Measurements from ENCODE around the gene DOCK9.

DNA sequence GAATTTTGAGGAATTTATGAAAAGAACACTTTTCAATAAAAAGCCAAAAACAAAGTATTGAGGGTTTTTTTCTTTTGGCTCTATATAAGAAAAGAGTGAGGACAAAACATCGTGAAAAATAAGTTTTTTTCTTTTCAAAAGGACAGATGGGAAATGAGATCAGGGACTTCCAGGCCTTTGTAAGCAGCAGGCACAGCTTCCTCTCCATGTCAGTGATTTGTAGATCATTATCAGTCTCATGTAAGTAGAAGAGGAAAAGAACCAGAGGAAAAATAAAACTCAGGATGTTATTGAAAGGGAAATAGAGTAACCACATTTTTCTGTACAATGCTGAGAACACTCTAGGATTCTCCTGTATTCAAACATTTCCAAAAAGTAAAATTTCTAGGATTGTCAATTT, 29.9 kb downstream of the DOCK9 start:
- TF ChIP-seq, protein P1, sequence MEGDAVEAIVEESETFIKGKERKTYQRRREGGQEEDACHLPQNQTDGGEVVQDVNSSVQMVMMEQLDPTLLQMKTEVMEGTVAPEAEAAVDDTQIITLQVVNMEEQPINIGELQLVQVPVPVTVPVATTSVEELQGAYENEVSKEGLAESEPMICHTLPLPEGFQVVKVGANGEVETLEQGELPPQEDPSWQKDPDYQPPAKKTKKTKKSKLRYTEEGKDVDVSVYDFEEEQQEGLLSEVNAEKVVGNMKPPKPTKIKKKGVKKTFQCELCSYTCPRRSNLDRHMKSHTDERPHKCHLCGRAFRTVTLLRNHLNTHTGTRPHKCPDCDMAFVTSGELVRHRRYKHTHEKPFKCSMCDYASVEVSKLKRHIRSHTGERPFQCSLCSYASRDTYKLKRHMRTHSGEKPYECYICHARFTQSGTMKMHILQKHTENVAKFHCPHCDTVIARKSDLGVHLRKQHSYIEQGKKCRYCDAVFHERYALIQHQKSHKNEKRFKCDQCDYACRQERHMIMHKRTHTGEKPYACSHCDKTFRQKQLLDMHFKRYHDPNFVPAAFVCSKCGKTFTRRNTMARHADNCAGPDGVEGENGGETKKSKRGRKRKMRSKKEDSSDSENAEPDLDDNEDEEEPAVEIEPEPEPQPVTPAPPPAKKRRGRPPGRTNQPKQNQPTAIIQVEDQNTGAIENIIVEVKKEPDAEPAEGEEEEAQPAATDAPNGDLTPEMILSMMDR (IDR thresholded peaks at IDR 0.05) = no peak
- TF ChIP-seq POLR2A (IDR thresholded peaks at IDR 0.05) = no peak

All from uterus (tissue), 2 donors.